Panc1 (cell line): ENCODE results near the gene TSPAN7. TPM values are rescaled to one million over a fixed set of nuclear protein-coding genes. Genes with fewer than 3 reads are reported as not detected.

Experiments
- ATAC-seq: fragments of 200-7000 bp; cut with Tn5 transposase; 2 replicates; pipeline ENCODE4 v1.9.1; 2020; ENCODE audit warnings: mild to moderate bottlenecking, moderate library complexity
- BruUV-seq: library from RNA; stranded (reverse); fragments of 400-500 nt; replicated peaks from 2 replicates; lab custom pipeline; 2021; lab: Mats Ljungman, UMichigan
- CTCF ChIA-PET: fragments of 300-600 bp; sonication (Branson Sonifier 250); formaldehyde crosslinking; loops from one replicate; lab custom pipeline; 2022; ENCODE audit warnings: antibody characterized with exemption; lab: Charles Lee
- POLR2A ChIA-PET: fragments of 300-600 bp; sonication (Branson Sonifier 250); formaldehyde crosslinking; loops from one replicate; lab custom pipeline; 2022; ENCODE audit warnings: antibody characterized with exemption; lab: Charles Lee
- DNase-seq: peaks from one replicate; pipeline ENCODE4 v3.0.0-alpha.2; 2010; ENCODE audit warnings: low read depth, low spot score
- H3K27ac ChIP-seq: 2 replicates; pipeline ENCODE4 v1.5.1; 2011; ENCODE audit warnings: mild to moderate bottlenecking, low read length, inconsistent platforms
- H3K27me3 ChIP-seq: fragments of 200-500 bp; sonication (Bioruptor generic); 2 replicates; pipeline ENCODE4 v1.6.0; 2014; ENCODE audit warnings: low read length, inconsistent platforms; ENCODE audit not compliant: control insufficient read depth, insufficient read depth
- H3K36me3 ChIP-seq: fragments of 200-500 bp; sonication (Bioruptor generic); 2 replicates; pipeline ENCODE4 v1.5.1; 2014; ENCODE audit warnings: inconsistent platforms, mild to moderate bottlenecking, low read length, moderate library complexity; ENCODE audit not compliant: control insufficient read depth, insufficient read depth
- H3K4me1 ChIP-seq: 2 replicates; pipeline ENCODE4 v1.5.1; 2011; ENCODE audit warnings: inconsistent platforms, mild to moderate bottlenecking, low read length, moderate library complexity; ENCODE audit not compliant: control insufficient read depth, insufficient read depth
- H3K4me3 ChIP-seq, 2 experiments: 2 replicates each; pipeline ENCODE4 v1.5.1; 2011 to 2012; ENCODE audit warnings: low read depth in 2 of 2, low read length in 2 of 2, mild to moderate bottlenecking in 2 of 2, inconsistent platforms in 1 of 2, moderate library complexity in 1 of 2
- H3K9me3 ChIP-seq: fragments of 200-500 bp; sonication (Bioruptor generic); 2 replicates; pipeline ENCODE4 v1.5.1; 2014; ENCODE audit warnings: low read depth, mild to moderate bottlenecking, inconsistent platforms, low read length, moderate library complexity; ENCODE audit not compliant: control insufficient read depth, insufficient read depth
- CTCF ChIP-seq: fragments of 450-650 bp; IDR thresholded peaks from 2 replicates; pipeline ENCODE4 v1.5.1; 2017; ENCODE audit warnings: mild to moderate bottlenecking
- POLR2AphosphoS5 ChIP-seq: IDR thresholded peaks from 2 replicates; pipeline ENCODE4 v1.6.1; 2012; ENCODE audit warnings: mild to moderate bottlenecking, low read depth, low read length, moderate library complexity
- REST ChIP-seq, 2 experiments: IDR thresholded peaks; 2 replicates each; pipeline ENCODE4 v1.6.1; 2011 to 2012; ENCODE audit warnings: low read depth in 2 of 2, control low read depth in 1 of 2, low read length in 1 of 2, mild to moderate bottlenecking in 1 of 2, moderate library complexity in 1 of 2; ENCODE audit not compliant: insufficient read depth in 1 of 2
- SIN3A ChIP-seq: IDR thresholded peaks from 2 replicates; pipeline ENCODE4 v1.6.1; 2012; ENCODE audit warnings: low read depth, mild to moderate bottlenecking, low read length, moderate library complexity, borderline replicate concordance; ENCODE audit not compliant: insufficient read depth
- TCF7L2 ChIP-seq: IDR thresholded peaks from 2 replicates; pipeline ENCODE4 v1.6.1; 2011; ENCODE audit warnings: mild to moderate bottlenecking, low read depth, low read length, inconsistent platforms
- in situ Hi-C: cut with HindIII; loops from 2 replicates; pipeline ENCODE4 v1.10.0; 2016; ENCODE audit warnings: low sequenced_read_pairs, low pct_unique_long_range_greater_than_20kb
- intact Hi-C: fragments of 100-400 bp; cut with micrococcal nuclease; formaldehyde crosslinking; loops from one replicate; pipeline ENCODE4 v1.10.0; 2022; ENCODE audit not compliant: unreplicated experiment
- total RNA-seq: library from RNA; stranded (reverse); gene quantifications from one replicate; pipeline ENCODE4 v1.2.1, GENCODE V29; 2021; ENCODE audit not compliant: unreplicated experiment

The TSPAN7 gene
- total RNA-seq, 1 experiment from 2014 or later, result 0.13 TPM

GRCh38 chrX:38577738-38578137 is 16.4 kb downstream of the TSPAN7 start:
- no peaks in the 10 kb centered on the region for H3K9me3 ChIP-seq
- in situ Hi-C loops (no loop called here), intact Hi-C loops (no loop called here)
- no peaks in the 10 kb centered on the region for H3K27me3 ChIP-seq
- DNase-seq (no peak), ATAC-seq (no peak)
- no peaks in the 10 kb centered on the region for H3K4me1 ChIP-seq
- POLR2A ChIA-PET, result no interaction called here
- CTCF ChIA-PET, result no interaction called here
- H3K36me3 ChIP-seq, result no peaks in the 10 kb centered on the region
- H3K27ac ChIP-seq, result no peak overlapping the region
- TF ChIP-seq REST (IDR thresholded peaks at IDR 0.05; ENCODE audit: insufficient read depth in 1 of 2, low read depth in 2 of 2, low read length in 1 of 2) (no peak), POLR2AphosphoS5 (no peak)
- H3K4me3 ChIP-seq, result no peak overlapping the region
- BruUV-seq, result no TSS peak

GRCh38 chrX:38578167-38578566 is 16.8 kb downstream of the TSPAN7 start:
- TF ChIP-seq SIN3A (no peak), TCF7L2 (no peak), CTCF (no peak), POLR2AphosphoS5 (no peak), REST (IDR thresholded peaks at IDR 0.05; ENCODE audit: insufficient read depth in 1 of 2, low read depth in 2 of 2, low read length in 1 of 2) (no peak)
- POLR2A ChIA-PET, result no interaction called here
- in situ Hi-C loops, result no loop called here

More at GRCh38 chrX:38578167-38578566, 16.8 kb downstream of the TSPAN7 start:
- ATAC-seq, result no peak
- Histone ChIP-seq H3K27ac (no peak overlapping the region), H3K9me3 (no peaks in the 10 kb centered on the region), H3K4me3 (no peak overlapping the region), H3K36me3 (no peaks in the 10 kb centered on the region), H3K27me3 (no peaks in the 10 kb centered on the region), H3K4me1 (no peaks in the 10 kb centered on the region)
- BruUV-seq, result no TSS peak
- intact Hi-C loops, result no loop called here
- CTCF ChIA-PET, result no interaction called here
- no peak for DNase-seq
